K562 (cell line): ENCODE measurements around the gene QARS1. TPM values are rescaled to one million over a fixed set of nuclear protein-coding genes. Genes with fewer than 3 reads are reported as not detected.
A peak's percentile ranks its signal among the peaks of the same experiment; 100 is the strongest.

Experiments used
- ADNP ChIP-seq: fragments of 200-800 bp; sonication (Bioruptor generic); IDR thresholded peaks from 2 replicates; pipeline ENCODE4 v1.6.1; 2016; ENCODE audit warnings: missing genetic modification characterization, missing compliant biosample characterization
- ATF1 ChIP-seq, 2 experiments: fragments of 450-650 bp in 1 of 2; IDR thresholded peaks; 2 replicates each; pipeline ENCODE4 v1.6.1; 2016; ENCODE audit warnings: missing compliant biosample characterization in 1 of 2, missing genetic modification characterization in 1 of 2
- CCNT2 ChIP-seq: IDR thresholded peaks from 2 replicates; pipeline ENCODE4 v1.6.1; 2011; ENCODE audit warnings: borderline replicate concordance, low read depth, mild to moderate bottlenecking, moderate library complexity, mixed read lengths, low read length; ENCODE audit not compliant: insufficient read length; ENCODE audit errors: extremely low read depth
- CREB1 ChIP-seq, 2 experiments: sonication (generic) in 1 of 2; formaldehyde crosslinking in 1 of 2; IDR thresholded peaks; 2 replicates each; pipeline versions ENCODE4 v1.6.1 to v1.8.0; 2012 to 2022; ENCODE audit warnings: inconsistent platforms in 1 of 2, mild to moderate bottlenecking in 1 of 2, missing genetic modification reagents in 1 of 2, moderate library complexity in 1 of 2
- CREM ChIP-seq: IDR thresholded peaks from 2 replicates; pipeline ENCODE4 v1.6.1; 2014; ENCODE audit warnings: antibody characterized with exemption, low read depth
- DACH1 ChIP-seq: fragments of 450-650 bp; IDR thresholded peaks from 2 replicates; pipeline ENCODE4 v1.6.1; 2018; ENCODE audit not compliant: partially characterized antibody
- MYC ChIP-seq, 2 experiments: fragments of 250-450 bp in 1 of 2; sonication (Bioruptor Pico) in 1 of 2; IDR thresholded peaks; 2 replicates each; pipeline versions ENCODE4 v1.5.1 to v1.6.1; 2012 to 2021; ENCODE audit warnings: low read depth in 2 of 2, borderline replicate concordance in 1 of 2, improper control_type of control experiment in 1 of 2, low read length in 1 of 2, mild to moderate bottlenecking in 1 of 2, moderate library complexity in 1 of 2
- TBP ChIP-seq: optimal IDR thresholded peaks from 2 replicates; pipeline ENCODE3; 2011; ENCODE audit warnings: low read depth, low read length, improper control_type of control experiment
- TGIF2 ChIP-seq: sonication (generic); formaldehyde crosslinking; IDR thresholded peaks from 2 replicates; pipeline ENCODE4 v1.8.1; 2022; ENCODE audit warnings: mild to moderate bottlenecking, missing genetic modification reagents, moderate library complexity
- U2AF1 ChIP-seq: fragments of 200-400 bp; formaldehyde crosslinking; optimal IDR thresholded peaks from 2 replicates; pipeline ENCODE3; 2017; ENCODE audit warnings: mild to moderate bottlenecking, low read depth, low read length, moderate library complexity
- ZNF197 ChIP-seq: fragments of 200-800 bp; sonication (Bioruptor generic); IDR thresholded peaks from 2 replicates; pipeline ENCODE4 v1.6.1; 2016; ENCODE audit warnings: low read depth, missing genetic modification characterization, missing compliant biosample characterization
- ZNF79 ChIP-seq: fragments of 250-450 bp; sonication (Bioruptor Pico); IDR thresholded peaks from 2 replicates; pipeline ENCODE4 v1.4.0; 2020; ENCODE audit warnings: low read depth, mild to moderate bottlenecking, moderate library complexity
- polyA plus RNA-seq, 8 experiments: library from polyadenylated mRNA; depleted of rRNA in 4 of 8; stranded (reverse) in 5 of 8; unstranded in 3 of 8; fragments of >200 nt; fragmentation: Nextera tagmentation in 2 of 8; fragmentation: Illumina TruSeq in 1 of 8; extraction: Ambion mirVana in 2 of 8; extraction: Trizol in 1 of 8; gene quantifications; 2 replicates each; pipeline versions ENCODE4 v1.2.1 to v1.2.3, GENCODE V29; 2011 to 2014; ENCODE audit warnings: inconsistent platforms in 1 of 8, missing spikeins in 1 of 8
- total RNA-seq, 7 experiments: library from RNA; depleted of rRNA in 6 of 7; stranded (reverse); fragments of >200 nt in 6 of 7; fragmentation: Illumina TruSeq in 2 of 7; extraction: Trizol in 2 of 7; gene quantifications; 2 replicates each; pipeline versions ENCODE4 v1.2.1 to v1.2.3, GENCODE V29; 2011 to 2021; ENCODE audit warnings: low replicate concordance in 1 of 7
- TF ChIP-seq, protein P1 (sequence below): sonication (generic); formaldehyde crosslinking; IDR thresholded peaks from 2 replicates; pipeline ENCODE4 v1.8.0; 2022; ENCODE audit warnings: mild to moderate bottlenecking, missing genetic modification reagents
- TF ChIP-seq, protein P2 (sequence below): fragments of 450-650 bp; IDR thresholded peaks from 2 replicates; pipeline ENCODE4 v1.7.1; 2018; ENCODE audit warnings: mild to moderate bottlenecking, low read depth; ENCODE audit not compliant: partially characterized antibody
- TF ChIP-seq, protein P3 (sequence below): fragments of 200-800 bp; sonication (Bioruptor generic); IDR thresholded peaks from 2 replicates; pipeline ENCODE4 v1.6.1; 2017; ENCODE audit warnings: missing genetic modification characterization, missing compliant biosample characterization

The QARS1 gene
- total and polyA plus RNA-seq, 9 of the 15 experiments (the other 6 are each of a cell fraction or from before 2014, with no cell fraction given): 148 to 310 (median 273) TPM

DNA sequence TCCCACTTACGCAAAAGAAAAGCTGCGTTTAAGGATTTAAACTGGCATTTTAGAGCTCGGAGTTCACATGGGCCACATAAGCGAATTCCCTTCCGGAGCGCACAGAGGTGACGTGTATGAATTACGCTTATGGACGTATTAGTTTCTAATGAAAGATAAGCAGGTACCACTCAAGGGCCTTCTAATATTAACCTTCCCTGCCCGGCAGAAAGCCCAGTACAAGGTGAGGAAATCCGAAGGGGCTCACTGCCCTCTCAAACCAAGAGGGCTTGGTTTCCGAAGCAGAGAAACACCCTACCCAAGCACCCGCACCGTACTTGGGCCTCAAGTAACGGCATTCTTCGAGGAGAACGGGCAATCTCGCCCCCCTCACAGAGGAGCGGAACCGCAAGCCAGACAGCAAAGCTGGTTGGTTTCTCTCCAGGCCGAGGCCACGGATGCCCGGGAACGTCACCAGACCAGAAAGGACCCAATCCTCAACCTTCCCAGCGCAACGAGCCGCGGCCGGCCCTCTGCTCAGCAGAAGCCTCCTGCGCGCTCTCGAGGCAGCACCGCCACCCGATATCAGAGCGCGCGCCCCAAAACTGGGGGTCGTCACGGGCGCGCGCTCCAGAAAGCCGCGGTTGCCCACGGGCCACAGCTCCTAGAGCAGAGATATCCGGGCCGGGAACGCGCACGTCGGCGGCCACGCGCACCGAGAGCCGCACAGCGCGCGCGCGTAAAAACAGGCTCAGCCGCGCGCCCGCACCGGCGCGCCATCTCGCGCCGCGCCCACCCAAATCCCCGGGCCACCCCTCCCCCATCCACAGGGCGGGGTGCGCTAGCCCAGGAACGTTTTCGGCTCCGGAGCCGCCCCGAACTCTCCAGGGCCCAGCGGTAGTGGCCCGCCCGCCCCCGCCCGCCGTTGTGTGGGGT, 11.4 kb downstream of the QARS1 start (continued):
- peak; percentile 44; the same call in 1 of the 2 replicates for TF ChIP-seq TGIF2 (CRISPR knock-in tag)
- TF ChIP-seq, protein P1, sequence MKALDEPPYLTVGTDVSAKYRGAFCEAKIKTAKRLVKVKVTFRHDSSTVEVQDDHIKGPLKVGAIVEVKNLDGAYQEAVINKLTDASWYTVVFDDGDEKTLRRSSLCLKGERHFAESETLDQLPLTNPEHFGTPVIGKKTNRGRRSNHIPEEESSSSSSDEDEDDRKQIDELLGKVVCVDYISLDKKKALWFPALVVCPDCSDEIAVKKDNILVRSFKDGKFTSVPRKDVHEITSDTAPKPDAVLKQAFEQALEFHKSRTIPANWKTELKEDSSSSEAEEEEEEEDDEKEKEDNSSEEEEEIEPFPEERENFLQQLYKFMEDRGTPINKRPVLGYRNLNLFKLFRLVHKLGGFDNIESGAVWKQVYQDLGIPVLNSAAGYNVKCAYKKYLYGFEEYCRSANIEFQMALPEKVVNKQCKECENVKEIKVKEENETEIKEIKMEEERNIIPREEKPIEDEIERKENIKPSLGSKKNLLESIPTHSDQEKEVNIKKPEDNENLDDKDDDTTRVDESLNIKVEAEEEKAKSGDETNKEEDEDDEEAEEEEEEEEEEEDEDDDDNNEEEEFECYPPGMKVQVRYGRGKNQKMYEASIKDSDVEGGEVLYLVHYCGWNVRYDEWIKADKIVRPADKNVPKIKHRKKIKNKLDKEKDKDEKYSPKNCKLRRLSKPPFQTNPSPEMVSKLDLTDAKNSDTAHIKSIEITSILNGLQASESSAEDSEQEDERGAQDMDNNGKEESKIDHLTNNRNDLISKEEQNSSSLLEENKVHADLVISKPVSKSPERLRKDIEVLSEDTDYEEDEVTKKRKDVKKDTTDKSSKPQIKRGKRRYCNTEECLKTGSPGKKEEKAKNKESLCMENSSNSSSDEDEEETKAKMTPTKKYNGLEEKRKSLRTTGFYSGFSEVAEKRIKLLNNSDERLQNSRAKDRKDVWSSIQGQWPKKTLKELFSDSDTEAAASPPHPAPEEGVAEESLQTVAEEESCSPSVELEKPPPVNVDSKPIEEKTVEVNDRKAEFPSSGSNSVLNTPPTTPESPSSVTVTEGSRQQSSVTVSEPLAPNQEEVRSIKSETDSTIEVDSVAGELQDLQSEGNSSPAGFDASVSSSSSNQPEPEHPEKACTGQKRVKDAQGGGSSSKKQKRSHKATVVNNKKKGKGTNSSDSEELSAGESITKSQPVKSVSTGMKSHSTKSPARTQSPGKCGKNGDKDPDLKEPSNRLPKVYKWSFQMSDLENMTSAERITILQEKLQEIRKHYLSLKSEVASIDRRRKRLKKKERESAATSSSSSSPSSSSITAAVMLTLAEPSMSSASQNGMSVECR (CRISPR knock-in tag): peak; percentile 31; the same call in 1 of the 2 replicates
- TF ChIP-seq TBP: peak; percentile 22
- TF ChIP-seq CCNT2: peak; percentile 80
- no peak for TF ChIP-seq ZNF79 (CRISPR knock-in tag)
- no peak for TF ChIP-seq ATF1 (CRISPR knock-in tag; IDR thresholded peaks at IDR 0.05)
- TF ChIP-seq ATF1 (tag; IDR thresholded peaks at IDR 0.05): peak; percentile 79
- TF ChIP-seq ZNF197 (CRISPR knock-in tag): peak; percentile 79
- TF ChIP-seq, protein P2, sequence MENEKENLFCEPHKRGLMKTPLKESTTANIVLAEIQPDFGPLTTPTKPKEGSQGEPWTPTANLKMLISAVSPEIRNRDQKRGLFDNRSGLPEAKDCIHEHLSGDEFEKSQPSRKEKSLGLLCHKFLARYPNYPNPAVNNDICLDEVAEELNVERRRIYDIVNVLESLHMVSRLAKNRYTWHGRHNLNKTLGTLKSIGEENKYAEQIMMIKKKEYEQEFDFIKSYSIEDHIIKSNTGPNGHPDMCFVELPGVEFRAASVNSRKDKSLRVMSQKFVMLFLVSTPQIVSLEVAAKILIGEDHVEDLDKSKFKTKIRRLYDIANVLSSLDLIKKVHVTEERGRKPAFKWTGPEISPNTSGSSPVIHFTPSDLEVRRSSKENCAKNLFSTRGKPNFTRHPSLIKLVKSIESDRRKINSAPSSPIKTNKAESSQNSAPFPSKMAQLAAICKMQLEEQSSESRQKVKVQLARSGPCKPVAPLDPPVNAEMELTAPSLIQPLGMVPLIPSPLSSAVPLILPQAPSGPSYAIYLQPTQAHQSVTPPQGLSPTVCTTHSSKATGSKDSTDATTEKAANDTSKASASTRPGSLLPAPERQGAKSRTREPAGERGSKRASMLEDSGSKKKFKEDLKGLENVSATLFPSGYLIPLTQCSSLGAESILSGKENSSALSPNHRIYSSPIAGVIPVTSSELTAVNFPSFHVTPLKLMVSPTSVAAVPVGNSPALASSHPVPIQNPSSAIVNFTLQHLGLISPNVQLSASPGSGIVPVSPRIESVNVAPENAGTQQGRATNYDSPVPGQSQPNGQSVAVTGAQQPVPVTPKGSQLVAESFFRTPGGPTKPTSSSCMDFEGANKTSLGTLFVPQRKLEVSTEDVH: peak; percentile 60
- TF ChIP-seq, protein P3, sequence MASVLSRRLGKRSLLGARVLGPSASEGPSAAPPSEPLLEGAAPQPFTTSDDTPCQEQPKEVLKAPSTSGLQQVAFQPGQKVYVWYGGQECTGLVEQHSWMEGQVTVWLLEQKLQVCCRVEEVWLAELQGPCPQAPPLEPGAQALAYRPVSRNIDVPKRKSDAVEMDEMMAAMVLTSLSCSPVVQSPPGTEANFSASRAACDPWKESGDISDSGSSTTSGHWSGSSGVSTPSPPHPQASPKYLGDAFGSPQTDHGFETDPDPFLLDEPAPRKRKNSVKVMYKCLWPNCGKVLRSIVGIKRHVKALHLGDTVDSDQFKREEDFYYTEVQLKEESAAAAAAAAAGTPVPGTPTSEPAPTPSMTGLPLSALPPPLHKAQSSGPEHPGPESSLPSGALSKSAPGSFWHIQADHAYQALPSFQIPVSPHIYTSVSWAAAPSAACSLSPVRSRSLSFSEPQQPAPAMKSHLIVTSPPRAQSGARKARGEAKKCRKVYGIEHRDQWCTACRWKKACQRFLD (CRISPR knock-in tag): peak; percentile 77; the same call in 1 of the 2 replicates
- peak; percentile 46 for TF ChIP-seq U2AF1
- peak; percentile 66; the same call in 1 of the 2 replicates for TF ChIP-seq MYC (IDR thresholded peaks at IDR 0.05; ENCODE audit: low read depth, low read length)
- TF ChIP-seq MYC (CRISPR knock-in tag; IDR thresholded peaks at IDR 0.05; ENCODE audit: borderline replicate concordance, low read depth): no peak
- no peak for TF ChIP-seq ADNP
- TF ChIP-seq DACH1: peak; percentile 87
- peak; percentile 66 for TF ChIP-seq CREB1 (IDR thresholded peaks at IDR 0.05)
- TF ChIP-seq CREB1 (CRISPR knock-in tag; IDR thresholded peaks at IDR 0.05): peak; percentile 74
- peak; percentile 74 for TF ChIP-seq CREM
